Stomach (tissue), 9 donors: ENCODE results near the gene OSBPL1A. TPM values are rescaled to one million over a fixed set of nuclear protein-coding genes. Genes with fewer than 3 reads are reported as not detected.

Experiments used
- DNase-seq, 2 donors: peaks; one replicate each; pipeline versions ENCODE4 v3.0.0 to v3.0.0-alpha.2; 2013 to 2019
- H3K27ac ChIP-seq, 5 donors: fragments of 200-600 bp in 4 of 5; sonication (generic) in 4 of 5; one replicate each; pipeline ENCODE4 v1.5.1; 2013 to 2019; ENCODE audit warnings: mild to moderate bottlenecking in 1 of 5, moderate library complexity in 1 of 5
- H3K27me3 ChIP-seq, 3 donors: fragments of 200-600 bp; sonication (generic); one replicate each; pipeline ENCODE4 v1.5.1; 2017 to 2019; ENCODE audit warnings: mixed run types in 1 of 3
- H3K36me3 ChIP-seq, 4 donors: fragments of 200-600 bp; sonication (generic); 1 replicate in 3 of 4; 2 replicates in 1 of 4; pipeline ENCODE4 v1.5.1; 2016 to 2019
- H3K4me1 ChIP-seq, 4 donors: fragments of 200-600 bp; sonication (generic); one replicate each; pipeline ENCODE4 v1.5.1; 2016 to 2019
- H3K4me3 ChIP-seq, 4 donors: fragments of 200-600 bp; sonication (generic) in 3 of 4; one replicate each; pipeline ENCODE4 v1.5.1; 2016 to 2019; ENCODE audit warnings: mild to moderate bottlenecking in 1 of 4
- H3K9me3 ChIP-seq, 4 donors: fragments of 200-600 bp; sonication (generic); one replicate each; pipeline ENCODE4 v1.5.1; 2016 to 2019
- EP300 ChIP-seq: sonication (generic); formaldehyde crosslinking; IDR thresholded peaks from one replicate; pipeline ENCODE4 v1.6.1; 2017; ENCODE audit warnings: antibody characterized with exemption
- POLR2A ChIP-seq, 4 donors: fragments of 450-650 bp; IDR thresholded peaks; one replicate each; pipeline ENCODE4 v1.6.1; 2016; ENCODE audit warnings: antibody characterized with exemption in 4 of 4, control low read depth in 2 of 4, mild to moderate bottlenecking in 1 of 4, moderate library complexity in 1 of 4
- POLR2AphosphoS5 ChIP-seq, 3 donors: sonication (generic); formaldehyde crosslinking; IDR thresholded peaks; one replicate each; pipeline ENCODE4 v1.6.1; 2016; ENCODE audit warnings: antibody characterized with exemption in 3 of 3
- whole genome bisulfite sequencing, 5 donors: extraction: QIAGEN DNeasy Blood & Tissue Kit in 3 of 5; methylation state at CpG; one replicate each; pipeline versions ENCODE4 v1.1.5 to v1.1.7; 2013 to 2018; 5-methylcytosine and 5-hydroxymethylcytosine counted together
- intact Hi-C: fragments of 100-400 bp; cut with DNase I; formaldehyde crosslinking; loops from one replicate; pipeline ENCODE4 v1.15.1; 2023; ENCODE audit warnings: low total_unique reads
- polyA plus RNA-seq, 3 donors: library from polyadenylated mRNA; stranded (reverse); fragments of 200-250 nt; gene quantifications; one replicate each; pipeline ENCODE4 v1.2.3, GENCODE V29; 2013
- total RNA-seq, 5 donors: library from RNA; depleted of rRNA; stranded (reverse); fragments of >200 nt; gene quantifications; one replicate each; pipeline versions ENCODE4 v1.1.0 to v1.2.3, GENCODE V29; 2014 to 2016
- TF ChIP-seq, protein P1 (sequence below), 7 experiments: fragments of 450-650 bp in 4 of 7; fragments of 200-600 bp in 3 of 7; sonication (generic) in 3 of 7; IDR thresholded peaks; one replicate each; pipeline ENCODE4 v1.5.1; 2016 to 2019; ENCODE audit warnings: antibody characterized with exemption in 7 of 7, control low read depth in 2 of 7, mild to moderate bottlenecking in 1 of 7
- donor health status: healthy with polysubstance abuse.
- donor health status: Bipolar disorder and iron deficiency.
- donor health status: healthy.

The OSBPL1A gene
- total and polyA plus RNA-seq, 8 donors = 13.6 to 129 (median 38.8) TPM

DNA sequence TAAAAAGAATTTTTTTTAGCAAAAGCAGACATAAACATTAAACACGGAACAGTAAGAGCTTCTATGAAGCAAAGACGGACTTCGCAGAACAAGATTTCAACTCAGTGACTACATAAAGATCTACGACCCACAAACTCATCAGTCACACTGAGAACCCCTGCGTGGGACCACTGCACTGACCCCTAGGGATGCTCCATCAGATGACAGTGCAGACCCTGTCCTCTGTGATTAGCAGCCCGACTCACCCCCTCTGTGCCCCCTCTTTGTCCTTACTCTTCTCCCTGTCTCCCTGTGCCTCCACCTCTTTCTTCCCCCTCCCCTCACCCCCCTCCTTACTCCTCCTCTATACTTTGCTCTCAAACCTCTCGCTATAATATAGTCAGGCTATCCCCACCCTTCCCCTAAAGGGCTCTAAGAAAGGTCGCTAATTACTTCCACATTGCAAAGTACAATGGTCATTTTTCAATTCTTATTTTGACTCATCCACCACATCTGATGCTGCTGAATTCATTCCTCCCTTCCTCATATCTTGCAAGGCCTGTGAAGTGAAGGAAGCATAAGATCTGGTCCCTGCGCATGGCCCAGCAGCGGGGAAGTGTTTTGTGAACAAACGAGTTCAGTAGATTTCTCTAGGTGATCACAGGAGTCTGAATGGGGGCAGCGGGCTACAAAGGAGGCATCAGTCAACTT lies 169.5 kb downstream of the OSBPL1A start:
- 88 to 94% (median 92%) methylated on average over 12 of the region's 12 CpGs for WGBS, 5 donors
- peaks cover 9 to 43% (median 28%) of the 10 kb centered on the region in 4 donors for H3K4me1 ChIP-seq
- no peak for TF ChIP-seq POLR2AphosphoS5 (IDR thresholded peaks at IDR 0.05)
- TF ChIP-seq EP300 = no peak
- TF ChIP-seq, protein P1, sequence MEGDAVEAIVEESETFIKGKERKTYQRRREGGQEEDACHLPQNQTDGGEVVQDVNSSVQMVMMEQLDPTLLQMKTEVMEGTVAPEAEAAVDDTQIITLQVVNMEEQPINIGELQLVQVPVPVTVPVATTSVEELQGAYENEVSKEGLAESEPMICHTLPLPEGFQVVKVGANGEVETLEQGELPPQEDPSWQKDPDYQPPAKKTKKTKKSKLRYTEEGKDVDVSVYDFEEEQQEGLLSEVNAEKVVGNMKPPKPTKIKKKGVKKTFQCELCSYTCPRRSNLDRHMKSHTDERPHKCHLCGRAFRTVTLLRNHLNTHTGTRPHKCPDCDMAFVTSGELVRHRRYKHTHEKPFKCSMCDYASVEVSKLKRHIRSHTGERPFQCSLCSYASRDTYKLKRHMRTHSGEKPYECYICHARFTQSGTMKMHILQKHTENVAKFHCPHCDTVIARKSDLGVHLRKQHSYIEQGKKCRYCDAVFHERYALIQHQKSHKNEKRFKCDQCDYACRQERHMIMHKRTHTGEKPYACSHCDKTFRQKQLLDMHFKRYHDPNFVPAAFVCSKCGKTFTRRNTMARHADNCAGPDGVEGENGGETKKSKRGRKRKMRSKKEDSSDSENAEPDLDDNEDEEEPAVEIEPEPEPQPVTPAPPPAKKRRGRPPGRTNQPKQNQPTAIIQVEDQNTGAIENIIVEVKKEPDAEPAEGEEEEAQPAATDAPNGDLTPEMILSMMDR (IDR thresholded peaks at IDR 0.05) = no peak
- TF ChIP-seq POLR2A (IDR thresholded peaks at IDR 0.05) = no peak
- H3K27me3 ChIP-seq = no peaks in the 10 kb centered on the region
- no peak for DNase-seq
- no peak overlapping the region for H3K27ac ChIP-seq
- intact Hi-C loops = no loop called here
- no peaks in the 10 kb centered on the region for H3K9me3 ChIP-seq
- H3K4me3 ChIP-seq = no peak overlapping the region
- H3K36me3 ChIP-seq = peaks cover 0 to 11% (median 5%) of the 10 kb centered on the region in 4 donors

DNA sequence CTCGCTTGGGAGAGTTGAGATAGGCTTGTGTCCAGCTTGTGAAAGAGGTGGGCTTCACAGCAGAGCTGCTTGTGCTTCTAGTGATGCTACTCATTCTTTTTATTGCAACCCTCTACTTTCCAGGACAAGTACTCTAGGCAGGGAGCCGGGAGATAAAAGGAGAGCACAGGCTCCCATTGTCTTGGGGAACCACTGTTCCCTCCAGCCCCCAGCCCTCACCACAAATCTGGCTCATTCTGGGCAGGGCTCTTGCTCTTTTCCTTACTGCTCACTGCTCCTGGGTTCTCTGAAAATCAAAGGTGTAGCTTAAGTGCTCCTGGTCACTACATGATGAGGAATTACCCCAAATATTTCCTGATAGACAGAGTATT lies 177.3 kb downstream of the OSBPL1A start:
- DNase-seq = no peak
- Histone ChIP-seq H3K27me3 (no peaks in the 10 kb centered on the region), H3K4me1 (peaks cover 10 to 58% (median 28%) of the 10 kb centered on the region in 4 donors), H3K9me3 (no peaks in the 10 kb centered on the region), H3K27ac (peak overlapping the region in 1 of 5 donors; percentile 1), H3K4me3 (no peak overlapping the region), H3K36me3 (peaks cover 0 to 11% (median 5%) of the 10 kb centered on the region in 4 donors)
- intact Hi-C loops = no loop called here
- WGBS, 5 donors = 86 to 96% (median 93%) methylated on average over 2 of the region's 2 CpGs
- TF ChIP-seq EP300 (no peak), POLR2A (IDR thresholded peaks at IDR 0.05) (no peak), POLR2AphosphoS5 (IDR thresholded peaks at IDR 0.05) (no peak)
- TF ChIP-seq, protein P1 (IDR thresholded peaks at IDR 0.05) = no peak

DNA sequence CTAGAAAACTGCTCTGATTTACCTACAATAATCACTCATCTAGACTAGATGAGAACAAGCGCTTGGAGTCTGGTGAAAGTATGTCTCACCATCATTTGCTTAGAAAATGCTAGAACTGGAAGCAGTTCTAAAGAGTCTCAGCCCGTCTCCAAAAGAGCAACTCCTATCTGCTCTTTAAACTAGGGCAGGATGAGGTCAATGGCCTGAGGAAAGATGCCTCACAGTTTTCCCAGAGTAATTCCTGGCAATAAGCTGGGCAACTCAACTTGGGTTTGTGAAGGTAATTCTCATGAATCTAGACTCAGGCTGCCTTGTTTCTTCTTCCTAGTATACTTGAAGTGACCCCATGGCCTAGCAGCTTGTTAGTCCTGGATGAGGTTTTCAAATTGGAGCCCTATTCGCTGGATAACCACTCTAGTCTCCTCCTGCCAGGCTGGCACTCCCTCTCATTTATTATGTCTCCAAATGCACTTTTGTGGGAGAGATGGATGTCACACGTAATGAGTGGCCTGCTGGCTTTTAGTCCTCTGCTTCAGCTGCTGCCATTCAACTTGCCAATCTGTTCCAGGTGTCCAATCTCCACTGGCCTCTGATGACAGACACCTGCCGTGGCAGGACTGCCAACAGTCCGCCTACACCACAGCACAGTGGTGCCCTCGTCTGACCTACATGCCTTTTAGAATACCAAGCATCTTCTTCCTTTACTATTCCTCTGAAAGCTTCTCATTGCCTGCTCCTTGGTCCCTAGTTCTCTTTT lies 177.9 kb downstream of the OSBPL1A start:
- intact Hi-C loops = no loop called here
- H3K27ac ChIP-seq = no peak overlapping the region
- no peaks in the 10 kb centered on the region for H3K9me3 ChIP-seq

DNA sequence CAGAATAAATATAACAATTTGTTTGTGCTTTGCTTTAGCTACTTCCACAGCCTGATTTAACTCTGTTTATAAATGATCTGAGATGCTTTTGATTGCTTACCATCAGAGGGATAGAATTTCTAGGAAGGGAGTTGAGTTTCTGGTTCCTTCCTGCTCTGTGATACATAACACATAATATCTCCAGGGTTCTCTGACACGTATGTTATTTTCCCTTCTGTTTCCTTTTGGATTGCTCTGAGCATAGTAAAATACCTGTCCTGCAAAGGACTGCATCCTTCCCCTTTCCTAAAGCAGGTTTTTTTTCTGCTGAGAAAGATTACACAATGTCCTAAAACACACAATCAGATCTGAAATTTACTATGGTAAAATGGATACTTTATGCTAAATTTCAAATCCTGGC lies 182.7 kb downstream of the OSBPL1A start:
- 17 to 44% (median 27%) methylated on average over 1 of the region's 1 CpG for WGBS, 5 donors
- H3K27ac ChIP-seq = peak overlapping the region in 4 of 5 donors; percentile 31 to 65 (median 51)
- DNase-seq = no peak
- H3K27me3 ChIP-seq = no peaks in the 10 kb centered on the region
- H3K9me3 ChIP-seq = no peaks in the 10 kb centered on the region
- H3K4me1 ChIP-seq = peaks cover 19 to 49% (median 28%) of the 10 kb centered on the region in 4 donors
- H3K36me3 ChIP-seq = no peaks in the 10 kb centered on the region
- intact Hi-C loops = no loop called here
- no peak overlapping the region for H3K4me3 ChIP-seq
- TF ChIP-seq, protein P1 (IDR thresholded peaks at IDR 0.05) = no peak
- no peak for TF ChIP-seq POLR2AphosphoS5 (IDR thresholded peaks at IDR 0.05)
- no peak for TF ChIP-seq EP300
- TF ChIP-seq POLR2A (IDR thresholded peaks at IDR 0.05) = no peak

More for the DNA sequence above, 177.9 kb downstream of the OSBPL1A start:
- peaks cover 15 to 63% (median 34%) of the 10 kb centered on the region in 4 donors for H3K4me1 ChIP-seq
- H3K27me3 ChIP-seq = no peaks in the 10 kb centered on the region
- no peak overlapping the region for H3K4me3 ChIP-seq
- WGBS, 5 donors = 75 to 87% (median 84%) methylated on average over 7 of the region's 7 CpGs
- no peak for DNase-seq
- TF ChIP-seq, protein P1 (IDR thresholded peaks at IDR 0.05) = no peak
- TF ChIP-seq EP300 (no peak), POLR2A (IDR thresholded peaks at IDR 0.05) (no peak), POLR2AphosphoS5 (IDR thresholded peaks at IDR 0.05) (no peak)
- H3K36me3 ChIP-seq = peaks cover 0 to 8% (median 2%) of the 10 kb centered on the region in 4 donors
